Measurements from ENCODE around the gene HNF4A. TPM values are rescaled to one million over a fixed set of nuclear protein-coding genes. Genes with fewer than 3 reads are reported as not detected.

HNF4A gene
- total and polyA plus RNA-seq, 2 of the 13 experiments (the other 11 are each of a cell fraction or from before 2014, with no cell fraction given), result 80.9 to 169 TPM

DNA sequence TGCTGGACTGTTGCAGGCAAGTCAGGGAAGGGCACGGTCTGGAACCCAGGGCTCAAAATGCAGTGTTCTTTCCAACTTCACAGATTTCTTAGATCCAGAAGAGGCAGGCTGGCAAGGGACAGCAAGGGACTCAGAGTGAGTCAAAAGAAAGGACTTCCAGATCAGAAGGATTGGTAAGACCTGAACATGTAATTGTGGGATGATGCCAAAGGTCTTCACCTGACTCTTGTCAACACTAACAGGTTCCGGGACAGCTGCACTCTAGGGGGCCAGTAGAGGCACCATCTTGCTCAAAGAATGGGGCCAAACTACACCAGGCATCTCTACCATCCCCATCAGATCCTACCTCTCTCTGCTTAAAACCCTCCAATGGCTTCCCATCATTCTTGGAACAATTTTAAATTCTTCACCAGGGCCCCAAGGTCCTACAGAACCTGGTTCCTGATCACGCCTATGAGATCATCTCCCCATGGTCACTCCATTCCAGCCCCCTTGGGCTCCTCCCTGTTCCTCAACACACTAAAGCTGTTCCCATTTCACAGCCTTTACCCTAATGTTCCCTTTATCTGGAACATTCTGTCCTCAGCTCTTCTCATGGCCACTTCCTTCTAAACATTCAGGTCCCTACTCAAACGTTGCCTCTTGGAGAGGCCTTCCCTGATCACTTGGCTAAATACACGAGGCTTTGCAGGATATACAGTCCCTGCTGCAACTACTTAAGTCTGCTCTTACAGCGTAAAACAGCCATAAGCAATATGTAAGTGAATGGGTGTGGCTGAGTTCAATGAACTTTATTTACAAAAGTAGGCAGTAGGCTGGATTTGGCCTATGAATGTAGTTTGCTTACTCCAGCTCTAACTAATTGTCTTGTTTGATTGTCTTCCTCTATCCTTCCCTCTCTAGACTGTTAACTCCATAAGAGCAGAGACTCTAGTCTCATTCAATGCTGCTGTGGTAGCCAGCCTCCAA lies 90.5 kb downstream of the HNF4A start (continued):
- TF ChIP-seq, protein P1, sequence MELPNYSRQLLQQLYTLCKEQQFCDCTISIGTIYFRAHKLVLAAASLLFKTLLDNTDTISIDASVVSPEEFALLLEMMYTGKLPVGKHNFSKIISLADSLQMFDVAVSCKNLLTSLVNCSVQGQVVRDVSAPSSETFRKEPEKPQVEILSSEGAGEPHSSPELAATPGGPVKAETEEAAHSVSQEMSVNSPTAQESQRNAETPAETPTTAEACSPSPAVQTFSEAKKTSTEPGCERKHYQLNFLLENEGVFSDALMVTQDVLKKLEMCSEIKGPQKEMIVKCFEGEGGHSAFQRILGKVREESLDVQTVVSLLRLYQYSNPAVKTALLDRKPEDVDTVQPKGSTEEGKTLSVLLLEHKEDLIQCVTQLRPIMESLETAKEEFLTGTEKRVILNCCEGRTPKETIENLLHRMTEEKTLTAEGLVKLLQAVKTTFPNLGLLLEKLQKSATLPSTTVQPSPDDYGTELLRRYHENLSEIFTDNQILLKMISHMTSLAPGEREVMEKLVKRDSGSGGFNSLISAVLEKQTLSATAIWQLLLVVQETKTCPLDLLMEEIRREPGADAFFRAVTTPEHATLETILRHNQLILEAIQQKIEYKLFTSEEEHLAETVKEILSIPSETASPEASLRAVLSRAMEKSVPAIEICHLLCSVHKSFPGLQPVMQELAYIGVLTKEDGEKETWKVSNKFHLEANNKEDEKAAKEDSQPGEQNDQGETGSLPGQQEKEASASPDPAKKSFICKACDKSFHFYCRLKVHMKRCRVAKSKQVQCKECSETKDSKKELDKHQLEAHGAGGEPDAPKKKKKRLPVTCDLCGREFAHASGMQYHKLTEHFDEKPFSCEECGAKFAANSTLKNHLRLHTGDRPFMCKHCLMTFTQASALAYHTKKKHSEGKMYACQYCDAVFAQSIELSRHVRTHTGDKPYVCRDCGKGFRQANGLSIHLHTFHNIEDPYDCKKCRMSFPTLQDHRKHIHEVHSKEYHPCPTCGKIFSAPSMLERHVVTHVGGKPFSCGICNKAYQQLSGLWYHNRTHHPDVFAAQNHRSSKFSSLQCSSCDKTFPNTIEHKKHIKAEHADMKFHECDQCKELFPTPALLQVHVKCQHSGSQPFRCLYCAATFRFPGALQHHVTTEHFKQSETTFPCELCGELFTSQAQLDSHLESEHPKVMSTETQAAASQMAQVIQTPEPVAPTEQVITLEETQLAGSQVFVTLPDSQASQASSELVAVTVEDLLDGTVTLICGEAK (IDR thresholded peaks at IDR 0.05), result no peak
- TF ChIP-seq, protein P1 (CRISPR knock-in tag; IDR thresholded peaks at IDR 0.05), result peak; percentile 74; the same call in 1 of the 2 replicates
- no peak for TF ChIP-seq ADNP (CRISPR knock-in tag; IDR thresholded peaks at IDR 0.05)
